ENCODE results near the gene MARCHF11.

Gene MARCHF11

GRCh38 chr5:16057277-16057676 lies 122.3 kb downstream of the MARCHF11 start:
- no peak for DNase-seq (ENCODE audit: low read depth in 2 of 3, low spot score in 2 of 3)

- DNase-seq (ENCODE audit: low read depth in 2 of 3, low spot score in 2 of 3), result no peak
These were observed 128.3 kb downstream of the MARCHF11 start for GRCh38 chr5:16051246-16051755.

DNA sequence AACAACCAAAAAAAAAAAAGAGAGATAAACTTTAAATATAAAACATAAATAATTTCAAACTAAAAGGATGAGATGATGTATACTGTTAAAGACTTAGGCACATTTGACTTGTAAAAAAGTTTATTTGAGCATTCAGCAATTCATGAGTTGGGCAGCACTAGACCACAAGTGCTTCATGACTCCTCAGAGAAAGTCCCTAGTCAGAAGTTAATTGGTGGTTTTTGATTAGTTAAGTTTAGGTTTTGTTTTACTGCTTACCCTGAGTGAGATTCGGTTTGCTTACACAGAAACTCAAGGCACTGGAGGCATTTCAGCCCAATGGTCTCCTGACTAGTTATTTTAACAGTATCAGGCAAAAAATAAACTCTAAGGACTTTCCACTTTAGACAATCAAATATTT lies 129.2 kb downstream of the MARCHF11 start:
- DNase-seq (ENCODE audit: low read depth in 2 of 3, low spot score in 2 of 3), result no peak

- no peak for DNase-seq (ENCODE audit: low read depth in 2 of 3, low spot score in 2 of 3)
These were observed 129.8 kb downstream of the MARCHF11 start for GRCh38 chr5:16049761-16050160.

- no peak for DNase-seq (ENCODE audit: low read depth in 2 of 3, low spot score in 2 of 3)
These were observed 131.5 kb downstream of the MARCHF11 start for GRCh38 chr5:16048132-16048531.

DNA sequence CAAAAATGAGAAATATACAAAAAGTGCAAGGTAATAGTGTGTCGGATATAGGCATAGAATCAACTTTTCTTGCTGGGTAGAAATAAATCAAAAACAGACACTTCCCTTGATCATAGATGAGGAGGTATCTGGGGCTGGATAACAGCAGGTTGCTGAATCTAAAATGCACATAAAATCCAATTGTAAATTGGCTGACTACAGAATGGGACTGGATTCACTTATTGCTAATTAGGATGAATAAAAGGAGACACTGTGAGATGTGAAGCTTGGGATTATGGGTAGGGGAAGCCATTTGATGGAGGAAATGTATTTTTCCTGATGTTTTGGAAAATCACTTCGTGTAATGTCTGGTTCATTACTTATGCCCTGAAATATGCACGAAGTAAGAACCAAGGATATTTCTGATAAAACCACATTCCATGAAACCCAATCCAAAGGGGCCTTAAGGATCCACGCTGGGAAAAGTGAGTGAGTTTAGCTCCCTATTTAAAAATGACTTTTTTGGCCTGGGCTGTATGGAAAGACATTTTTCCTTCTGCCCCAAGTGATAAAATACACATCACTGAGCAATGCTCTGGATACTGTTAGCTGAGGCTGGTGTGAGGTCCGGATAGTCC lies 136.1 kb downstream of the MARCHF11 start:
- no peak for DNase-seq (ENCODE audit: low read depth in 2 of 3, low spot score in 2 of 3)

GRCh38 chr5:16037121-16037845 lies 142.3 kb downstream of the MARCHF11 start:
- DNase-seq (ENCODE audit: low read depth in 2 of 3, low spot score in 2 of 3), result no peak

GRCh38 chr5:16034319-16035001 lies 145.1 kb downstream of the MARCHF11 start:
- no peak for DNase-seq (ENCODE audit: low read depth in 2 of 3, low spot score in 2 of 3)

GRCh38 chr5:16033187-16033925 lies 146.2 kb downstream of the MARCHF11 start:
- DNase-seq (ENCODE audit: low read depth in 2 of 3, low spot score in 2 of 3), result no peak

DNA sequence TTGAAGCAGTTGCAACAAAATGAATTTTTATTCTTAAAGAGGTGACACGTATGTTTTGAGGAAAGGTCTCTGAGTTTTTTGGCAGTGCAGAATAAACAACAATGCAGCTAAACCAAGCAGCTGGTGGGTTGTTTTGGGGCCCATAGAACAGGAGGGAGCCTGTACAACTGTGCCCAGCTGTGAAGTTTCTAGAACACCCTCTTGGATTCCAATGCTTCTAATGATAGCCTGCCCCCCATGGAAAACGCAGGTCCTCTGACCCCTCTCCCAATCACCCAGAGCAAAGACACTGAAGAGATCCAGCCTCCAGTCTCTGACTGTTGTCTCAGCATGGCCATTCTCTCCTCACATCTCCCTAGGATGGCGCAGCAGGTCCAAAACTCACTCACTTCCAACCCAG lies 150.9 kb downstream of the MARCHF11 start:
- DNase-seq (ENCODE audit: low read depth in 2 of 3, low spot score in 2 of 3), result no peak

GRCh38 chr5:16025681-16026080 lies 153.9 kb downstream of the MARCHF11 start:
- DNase-seq (ENCODE audit: low read depth in 2 of 3, low spot score in 2 of 3), result no peak

GRCh38 chr5:16018970-16019369 lies 160.6 kb downstream of the MARCHF11 start:
- DNase-seq (ENCODE audit: low read depth in 2 of 3, low spot score in 2 of 3), result no peak

DNA sequence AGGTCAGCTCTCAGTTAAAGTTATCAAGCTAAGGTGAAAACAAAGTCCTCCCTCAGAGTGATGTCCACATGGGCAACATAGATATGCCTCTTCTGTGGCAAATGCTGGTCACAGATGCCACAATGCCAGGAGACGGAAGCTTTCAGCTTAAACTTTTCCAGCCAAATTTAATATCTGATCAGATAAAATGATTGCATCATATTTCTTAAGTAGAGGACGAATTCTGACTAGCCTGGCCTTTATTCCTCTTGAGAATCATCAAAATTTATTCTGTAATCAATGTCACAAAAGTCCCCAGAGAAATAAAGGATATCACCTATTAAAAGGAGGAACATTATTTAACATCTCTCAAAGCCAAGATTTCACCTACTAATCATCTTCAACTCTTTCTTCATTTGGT lies 161.9 kb downstream of the MARCHF11 start:
- no peak for DNase-seq (ENCODE audit: low read depth in 2 of 3, low spot score in 2 of 3)

Data from activated CD8-positive, alpha-beta memory T cell treated with anti-CD3 and anti-CD28 coated beads for 48 hours (primary cell).